C1 segment of cervical spinal cord (tissue), 14 donors: ENCODE data around the gene CNTFR.
"Not testable (repeated sequence)": the region's sequence is repeated elsewhere in the genome, so short reads cannot be mapped to it uniquely, and the experiment has no call there.

ENCODE experiments used
- DNase-seq, 14 donors: peaks; one replicate each; lab custom pipeline; 2025; lab: John Stamatoyannopoulos, UW

Gene CNTFR

DNA sequence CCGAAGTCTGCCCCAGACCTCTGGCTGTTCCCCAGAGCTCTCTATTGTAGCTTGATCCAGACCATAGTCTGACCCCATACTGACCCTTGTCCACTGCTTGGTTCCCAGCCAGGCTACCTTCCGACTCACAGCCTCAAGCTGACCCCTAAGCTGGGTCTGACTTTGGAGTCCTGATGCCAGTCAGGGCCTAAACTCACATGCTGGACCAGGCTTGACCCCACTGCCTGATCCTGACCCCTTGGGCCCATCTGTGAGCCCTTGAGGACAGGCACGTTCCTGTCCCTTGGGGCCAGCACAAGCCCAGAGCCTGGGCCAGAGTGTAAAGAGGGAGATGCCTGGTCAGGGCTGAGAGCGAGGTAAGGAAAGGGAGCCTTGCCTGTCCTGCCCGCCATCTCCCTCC is 34.0 kb downstream of the CNTFR start:
- no peak for DNase-seq

- DNase-seq = no peak
These were observed 34.5 kb downstream of the CNTFR start for GRCh38 chr9:34555002-34555348.

GRCh38 chr9:34554211-34555001 is 35.1 kb downstream of the CNTFR start:
- DNase-seq = no peak

- no peak for DNase-seq
These were observed 36.0 kb downstream of the CNTFR start for GRCh38 chr9:34553511-34554021.

DNA sequence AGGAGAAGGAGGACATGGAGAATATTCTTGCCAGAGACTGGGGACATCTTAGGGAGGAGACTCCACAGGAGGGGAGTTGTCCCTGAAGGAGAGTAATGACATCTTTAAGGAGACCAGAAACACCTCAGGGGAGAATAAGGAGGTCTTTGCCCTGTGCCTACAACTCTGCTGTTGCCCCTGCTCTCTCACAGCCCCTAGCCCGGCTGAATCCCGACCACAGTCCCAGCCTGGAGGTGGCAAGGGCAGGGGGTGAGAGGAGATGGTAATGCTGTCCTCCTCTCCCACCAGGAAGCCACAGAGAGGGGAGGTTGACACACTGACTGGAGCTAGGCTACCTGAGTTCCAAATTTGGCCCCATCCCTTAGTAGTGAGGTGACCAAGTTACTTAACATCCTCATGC is 36.5 kb downstream of the CNTFR start:
- DNase-seq = no peak

- DNase-seq = no peak
These were observed 36.9 kb downstream of the CNTFR start for GRCh38 chr9:34552606-34552981.

GRCh38 chr9:34551751-34552605 is 37.5 kb downstream of the CNTFR start:
- no peak for DNase-seq

GRCh38 chr9:34550681-34551270 is 38.7 kb downstream of the CNTFR start:
- no peak for DNase-seq

- DNase-seq = no peak
These were observed 39.4 kb downstream of the CNTFR start for GRCh38 chr9:34550016-34550680.

GRCh38 chr9:34549407-34549732 is 40.2 kb downstream of the CNTFR start:
- no peak for DNase-seq

DNA sequence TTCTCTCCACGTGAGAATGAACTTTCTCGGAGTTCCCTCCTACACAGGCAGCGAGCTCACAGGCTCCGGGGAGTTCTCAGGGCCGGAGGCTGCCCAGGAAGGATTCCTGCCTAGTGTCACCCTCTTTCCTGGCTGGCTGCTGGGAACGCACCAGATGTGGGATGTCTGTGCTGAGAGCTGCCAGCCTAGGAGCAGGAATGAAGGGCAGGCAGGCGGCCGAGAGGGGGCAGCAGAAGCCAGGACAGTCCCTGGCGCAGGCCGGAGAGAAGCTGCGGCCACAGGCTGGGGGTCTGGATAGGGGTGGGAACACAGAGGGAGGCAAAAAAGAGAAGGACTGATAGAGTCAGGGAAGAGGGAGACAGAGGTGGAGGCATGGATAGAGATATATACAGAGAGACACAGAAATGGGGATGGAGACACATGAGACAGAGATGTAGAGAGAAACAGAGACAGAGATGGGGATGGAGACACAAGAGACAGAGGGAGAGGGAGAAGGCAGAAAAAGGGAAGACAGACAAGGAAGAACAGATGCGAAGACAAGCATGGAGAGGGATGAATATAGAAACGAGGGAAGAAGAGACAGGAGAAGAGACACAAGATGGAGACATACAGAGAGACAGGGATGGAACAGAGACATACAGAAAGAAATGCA is 41.4 kb downstream of the CNTFR start:
- DNase-seq = peak in 12 of 14 donors; percentile 12 to 73 (median 53)

- DNase-seq = peak in 12 of 14 donors; percentile 16 to 76 (median 50)
These were observed 42.4 kb downstream of the CNTFR start for GRCh38 chr9:34546834-34547827.

- no peak for DNase-seq
These were observed 43.3 kb downstream of the CNTFR start for GRCh38 chr9:34546102-34546833.

DNA sequence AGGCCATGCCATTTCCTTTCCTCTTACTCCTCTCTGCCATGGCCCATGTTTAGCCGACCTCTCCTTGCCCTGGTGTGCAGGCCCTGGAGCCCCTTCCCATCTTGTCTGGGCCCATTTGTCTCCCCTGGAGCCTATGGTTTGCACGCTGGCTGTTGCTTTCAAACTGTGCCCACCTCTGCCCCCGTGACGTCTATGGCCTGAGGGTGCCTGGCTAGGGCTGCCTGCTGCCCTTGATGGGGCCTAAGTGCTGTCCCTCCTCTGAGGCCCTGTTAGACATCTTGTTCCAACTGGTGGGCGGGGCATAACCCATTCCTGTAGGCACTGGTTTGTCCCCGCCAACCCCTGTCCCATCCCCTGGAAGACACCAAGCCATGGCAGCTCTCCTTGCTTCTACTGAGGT is 44.0 kb downstream of the CNTFR start:
- DNase-seq = no peak

- no peak for DNase-seq
These were observed 45.5 kb downstream of the CNTFR start for GRCh38 chr9:34544035-34544434.

DNA sequence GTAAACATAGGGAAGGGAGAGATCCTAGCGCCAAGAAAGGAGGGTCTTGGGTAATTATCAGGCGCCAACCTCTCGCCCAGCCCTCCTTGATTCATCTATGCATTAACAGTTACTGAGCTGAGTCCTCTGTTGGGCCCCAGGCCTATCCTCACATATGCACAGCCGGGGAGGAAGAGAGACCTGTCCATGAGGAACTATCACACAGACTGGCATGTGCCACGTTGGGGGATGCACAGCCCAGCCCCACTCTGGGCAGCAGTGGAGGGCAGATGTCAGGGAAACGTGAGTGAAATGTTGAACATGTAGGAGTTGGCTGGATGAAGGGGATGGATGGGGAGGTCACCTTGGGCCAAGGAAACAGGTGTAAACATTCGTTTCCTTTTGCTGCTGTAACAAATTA is 48.0 kb downstream of the CNTFR start:
- DNase-seq = no peak

- no peak for DNase-seq
These were observed 48.7 kb downstream of the CNTFR start for GRCh38 chr9:34540827-34541226.

- no peak for DNase-seq
These were observed 52.8 kb downstream of the CNTFR start for GRCh38 chr9:34536685-34537084.

- DNase-seq = not testable (repeated sequence)
These were observed 57.5 kb downstream of the CNTFR start for GRCh38 chr9:34532041-34532440.
